ENCODE data around the gene AGBL5. TPM values are rescaled to one million over a fixed set of nuclear protein-coding genes. Genes with fewer than 3 reads are reported as not detected.
A peak's percentile ranks its signal among the peaks of the same experiment; 100 is the strongest.

Gene AGBL5, protein sequence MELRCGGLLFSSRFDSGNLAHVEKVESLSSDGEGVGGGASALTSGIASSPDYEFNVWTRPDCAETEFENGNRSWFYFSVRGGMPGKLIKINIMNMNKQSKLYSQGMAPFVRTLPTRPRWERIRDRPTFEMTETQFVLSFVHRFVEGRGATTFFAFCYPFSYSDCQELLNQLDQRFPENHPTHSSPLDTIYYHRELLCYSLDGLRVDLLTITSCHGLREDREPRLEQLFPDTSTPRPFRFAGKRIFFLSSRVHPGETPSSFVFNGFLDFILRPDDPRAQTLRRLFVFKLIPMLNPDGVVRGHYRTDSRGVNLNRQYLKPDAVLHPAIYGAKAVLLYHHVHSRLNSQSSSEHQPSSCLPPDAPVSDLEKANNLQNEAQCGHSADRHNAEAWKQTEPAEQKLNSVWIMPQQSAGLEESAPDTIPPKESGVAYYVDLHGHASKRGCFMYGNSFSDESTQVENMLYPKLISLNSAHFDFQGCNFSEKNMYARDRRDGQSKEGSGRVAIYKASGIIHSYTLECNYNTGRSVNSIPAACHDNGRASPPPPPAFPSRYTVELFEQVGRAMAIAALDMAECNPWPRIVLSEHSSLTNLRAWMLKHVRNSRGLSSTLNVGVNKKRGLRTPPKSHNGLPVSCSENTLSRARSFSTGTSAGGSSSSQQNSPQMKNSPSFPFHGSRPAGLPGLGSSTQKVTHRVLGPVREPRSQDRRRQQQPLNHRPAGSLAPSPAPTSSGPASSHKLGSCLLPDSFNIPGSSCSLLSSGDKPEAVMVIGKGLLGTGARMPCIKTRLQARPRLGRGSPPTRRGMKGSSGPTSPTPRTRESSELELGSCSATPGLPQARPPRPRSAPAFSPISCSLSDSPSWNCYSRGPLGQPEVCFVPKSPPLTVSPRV
- 60.1 TPM for polyA plus RNA-seq (2013, experiment 1 of 2)
- polyA plus RNA-seq (2013, experiment 2 of 2) = 55.2 TPM

DNA sequence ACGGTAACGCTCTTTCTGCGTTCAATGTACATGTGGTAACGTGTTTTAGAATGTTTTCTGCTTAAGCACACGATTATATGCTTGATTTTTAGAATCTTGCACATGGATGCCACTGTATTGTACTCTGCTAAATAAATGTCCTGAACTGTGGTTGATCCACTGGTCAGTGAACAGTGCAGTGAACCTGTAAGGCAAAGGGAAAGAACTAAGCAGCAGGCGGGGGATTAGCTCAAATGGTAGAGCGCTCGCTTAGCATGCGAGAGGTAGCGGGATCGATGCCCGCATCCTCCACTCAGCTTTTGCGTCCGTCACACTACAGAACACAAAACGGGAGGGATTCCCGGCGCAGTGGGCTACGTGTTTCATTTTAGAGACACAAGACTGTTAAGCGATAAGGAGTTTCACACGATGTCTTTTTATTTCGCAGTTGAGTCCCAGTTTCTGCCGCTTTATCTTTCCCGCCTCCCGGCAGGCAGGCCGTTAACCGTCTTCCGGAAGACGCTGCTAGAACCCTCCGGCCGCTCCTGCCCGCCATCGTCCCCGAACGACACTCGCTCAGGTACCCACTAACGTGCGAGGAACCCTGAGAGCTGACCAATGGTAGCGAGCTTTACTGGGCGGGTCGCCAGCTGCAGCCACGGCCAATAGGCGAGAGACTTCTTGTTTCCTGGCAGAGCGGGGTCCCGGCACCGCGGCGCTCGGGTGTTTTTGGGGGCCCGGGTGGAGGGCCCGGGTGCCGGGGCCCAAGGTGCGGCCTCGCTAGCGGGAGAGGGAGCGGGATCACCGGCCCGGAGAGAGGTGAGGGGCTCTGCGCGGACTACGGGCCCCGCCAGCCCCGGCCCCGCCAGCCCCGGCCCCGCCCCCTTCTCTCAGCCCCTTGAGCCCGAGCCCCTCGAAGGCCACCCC, at the start of gene AGBL5:
AGBL5 (plus strand) TSS at position 673 of the 906 bp plus-strand sequence. CDS start 1,291 bp downstream, outside the sequence.
- peak within 1 kb of the TSS; percentile 88 for H3K27ac ChIP-seq (ENCODE audit: low read depth, low read length, severe bottlenecking)
- peak within 1 kb of the TSS; percentile 87 for H3K4me3 ChIP-seq (ENCODE audit: extremely low read depth, insufficient read depth, low read length, poor library complexity, severe bottlenecking)
- no peaks in the 10 kb centered on the region for H3K9me3 ChIP-seq (ENCODE audit: control insufficient read depth, low read length)
- WGBS, 2 experiments (ENCODE audit: insufficient coverage in 2 of 2) = 0% methylated on average over 52 to 55 of the region's 67 CpGs
- H3K4me1 ChIP-seq (ENCODE audit: control insufficient read depth, insufficient read depth, low read length, poor library complexity, severe bottlenecking) = peaks cover 16% of the 10 kb centered on the region
- H3K36me3 ChIP-seq (ENCODE audit: control insufficient read depth, insufficient read depth, low read length) = peaks cover 31% of the 10 kb centered on the region

DNA sequence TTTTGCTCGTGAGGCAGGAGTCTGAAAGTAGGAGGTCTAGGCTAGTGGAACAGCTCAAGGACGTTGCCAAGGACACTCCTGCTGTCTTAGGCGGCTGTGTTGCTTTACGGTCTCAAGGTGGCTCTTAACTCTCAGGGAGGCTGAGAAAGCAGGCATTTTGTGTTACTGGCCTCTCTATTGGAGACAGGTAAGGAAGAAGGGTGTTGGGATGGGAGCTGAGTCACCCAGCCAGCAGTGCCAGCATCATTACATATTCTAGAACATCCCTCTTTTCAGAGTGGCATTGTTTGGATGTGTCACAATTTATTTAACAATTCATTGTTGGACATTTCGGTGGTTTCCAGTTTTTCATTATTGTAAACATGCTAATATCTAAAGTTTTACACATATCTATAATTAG, 49.5 kb upstream of the AGBL5 start:
- Histone ChIP-seq H3K4me3 (ENCODE audit: extremely low read depth, insufficient read depth, low read length, poor library complexity, severe bottlenecking) (no peak overlapping the region), H3K9me3 (ENCODE audit: control insufficient read depth, low read length) (no peaks in the 10 kb centered on the region), H3K36me3 (ENCODE audit: control insufficient read depth, insufficient read depth, low read length) (no peaks in the 10 kb centered on the region), H3K27ac (ENCODE audit: low read depth, low read length, severe bottlenecking) (no peak overlapping the region), H3K4me1 (ENCODE audit: control insufficient read depth, insufficient read depth, low read length, poor library complexity, severe bottlenecking) (peaks cover 11% of the 10 kb centered on the region)
- 52 to 86% methylated on average over 3 to 4 of the region's 5 CpGs for WGBS, 2 experiments (ENCODE audit: insufficient coverage in 2 of 2)

DNA sequence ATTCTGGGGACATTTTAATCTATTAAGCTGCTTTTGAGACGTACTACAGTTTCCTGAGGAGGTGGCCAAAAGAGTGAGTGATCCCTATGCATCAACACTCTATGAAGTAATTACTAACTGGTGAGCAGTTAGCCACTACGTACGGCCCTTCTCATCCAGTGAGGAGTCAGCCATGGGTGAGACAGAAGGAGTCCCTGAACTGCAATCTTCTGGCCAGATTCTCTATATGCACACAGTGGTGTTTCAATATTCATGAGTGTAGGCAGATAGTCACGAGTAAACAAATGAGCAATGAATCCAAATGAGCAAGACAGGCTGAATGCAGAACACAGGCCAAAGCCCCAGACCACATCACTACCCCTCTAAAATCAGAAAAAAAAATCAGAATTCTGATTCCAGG, 48.5 kb upstream of the AGBL5 start:
- WGBS, 2 experiments (ENCODE audit: insufficient coverage in 2 of 2) = 90 to 100% methylated on average over 1 to 3 of the region's 4 CpGs
- no peak overlapping the region for H3K27ac ChIP-seq (ENCODE audit: low read depth, low read length, severe bottlenecking)
- H3K36me3 ChIP-seq (ENCODE audit: control insufficient read depth, insufficient read depth, low read length) = no peaks in the 10 kb centered on the region

DNA sequence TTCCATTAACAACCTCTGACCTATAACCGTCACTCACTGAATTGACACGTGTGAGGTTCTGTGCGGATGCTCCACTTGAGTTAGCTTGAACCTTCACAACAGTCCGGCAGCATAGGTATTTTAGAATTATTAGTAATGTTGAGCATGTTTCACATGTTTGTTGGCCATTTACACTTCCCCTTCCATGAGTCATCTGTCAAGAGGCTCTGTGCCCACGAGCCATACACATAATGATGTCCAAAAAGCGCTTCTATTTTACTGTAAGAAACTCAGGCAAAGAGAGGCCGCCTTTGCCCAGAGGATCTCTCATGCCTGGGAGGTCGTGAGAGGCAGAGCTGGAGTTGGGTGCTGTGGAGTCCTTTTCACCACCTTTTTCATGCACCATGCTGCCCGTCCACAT, 47.6 kb upstream of the AGBL5 start:
- no peaks in the 10 kb centered on the region for H3K36me3 ChIP-seq (ENCODE audit: control insufficient read depth, insufficient read depth, low read length)
- no peak overlapping the region for H3K27ac ChIP-seq (ENCODE audit: low read depth, low read length, severe bottlenecking)
- no peak overlapping the region for H3K4me3 ChIP-seq (ENCODE audit: extremely low read depth, insufficient read depth, low read length, poor library complexity, severe bottlenecking)
- 84 to 90% methylated on average over 4 to 6 of the region's 9 CpGs for WGBS, 2 experiments (ENCODE audit: insufficient coverage in 2 of 2)
- H3K4me1 ChIP-seq (ENCODE audit: control insufficient read depth, insufficient read depth, low read length, poor library complexity, severe bottlenecking) = peaks cover 23% of the 10 kb centered on the region
- H3K9me3 ChIP-seq (ENCODE audit: control insufficient read depth, low read length) = peaks cover 3% of the 10 kb centered on the region

More for the DNA sequence above, 48.5 kb upstream of the AGBL5 start:
- H3K4me1 ChIP-seq (ENCODE audit: control insufficient read depth, insufficient read depth, low read length, poor library complexity, severe bottlenecking) = peaks cover 19% of the 10 kb centered on the region
- H3K4me3 ChIP-seq (ENCODE audit: extremely low read depth, insufficient read depth, low read length, poor library complexity, severe bottlenecking) = no peak overlapping the region
- H3K9me3 ChIP-seq (ENCODE audit: control insufficient read depth, low read length) = no peaks in the 10 kb centered on the region

DNA sequence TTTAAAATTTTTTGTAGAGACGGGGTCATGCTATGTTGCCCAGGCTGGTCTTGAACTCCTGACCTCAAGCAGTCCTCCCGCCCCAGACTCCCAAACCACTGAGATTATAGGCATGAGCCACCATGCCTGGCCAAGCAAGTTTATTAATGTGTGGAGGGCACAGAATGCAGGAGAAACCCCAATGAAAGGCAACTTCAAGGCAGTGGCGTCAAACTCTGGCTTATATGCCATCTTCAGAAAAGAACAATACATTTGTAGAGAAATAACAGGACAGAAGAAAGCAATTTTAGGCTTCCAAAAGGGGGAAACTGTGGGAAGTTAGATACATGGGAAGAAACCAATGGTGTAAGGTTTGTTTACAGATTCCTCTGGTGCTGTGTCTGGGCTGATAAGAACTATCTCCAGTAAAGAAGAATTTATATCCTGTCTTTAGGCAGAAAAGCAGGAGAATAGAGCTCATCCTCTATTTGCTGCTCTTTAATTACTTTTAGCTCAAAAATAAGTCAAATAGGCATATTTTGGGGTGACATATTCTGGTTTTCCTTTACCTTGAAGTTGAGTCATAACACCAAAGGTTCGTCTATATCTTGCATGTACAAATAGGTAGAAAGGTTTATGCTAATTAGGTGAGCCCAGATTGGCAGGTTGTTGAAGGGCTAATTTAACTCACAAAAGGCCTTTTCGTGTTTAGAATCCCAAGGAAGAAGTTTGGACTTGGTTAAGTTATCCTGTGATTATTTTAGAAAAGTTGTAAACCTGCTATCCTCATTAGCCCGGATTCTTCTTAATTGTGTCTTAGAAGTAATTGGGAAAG, 44.7 kb upstream of the AGBL5 start:
- no peak overlapping the region for H3K4me3 ChIP-seq (ENCODE audit: extremely low read depth, insufficient read depth, low read length, poor library complexity, severe bottlenecking)
- peaks cover 33% of the 10 kb centered on the region for H3K4me1 ChIP-seq (ENCODE audit: control insufficient read depth, insufficient read depth, low read length, poor library complexity, severe bottlenecking)
- WGBS, 2 experiments (ENCODE audit: insufficient coverage in 2 of 2) = 75 to 82% methylated on average over 3 to 5 of the region's 6 CpGs
- peaks cover 3% of the 10 kb centered on the region for H3K9me3 ChIP-seq (ENCODE audit: control insufficient read depth, low read length)
- peak overlapping the region; percentile 76 for H3K27ac ChIP-seq (ENCODE audit: low read depth, low read length, severe bottlenecking)
- no peaks in the 10 kb centered on the region for H3K36me3 ChIP-seq (ENCODE audit: control insufficient read depth, insufficient read depth, low read length)

DNA sequence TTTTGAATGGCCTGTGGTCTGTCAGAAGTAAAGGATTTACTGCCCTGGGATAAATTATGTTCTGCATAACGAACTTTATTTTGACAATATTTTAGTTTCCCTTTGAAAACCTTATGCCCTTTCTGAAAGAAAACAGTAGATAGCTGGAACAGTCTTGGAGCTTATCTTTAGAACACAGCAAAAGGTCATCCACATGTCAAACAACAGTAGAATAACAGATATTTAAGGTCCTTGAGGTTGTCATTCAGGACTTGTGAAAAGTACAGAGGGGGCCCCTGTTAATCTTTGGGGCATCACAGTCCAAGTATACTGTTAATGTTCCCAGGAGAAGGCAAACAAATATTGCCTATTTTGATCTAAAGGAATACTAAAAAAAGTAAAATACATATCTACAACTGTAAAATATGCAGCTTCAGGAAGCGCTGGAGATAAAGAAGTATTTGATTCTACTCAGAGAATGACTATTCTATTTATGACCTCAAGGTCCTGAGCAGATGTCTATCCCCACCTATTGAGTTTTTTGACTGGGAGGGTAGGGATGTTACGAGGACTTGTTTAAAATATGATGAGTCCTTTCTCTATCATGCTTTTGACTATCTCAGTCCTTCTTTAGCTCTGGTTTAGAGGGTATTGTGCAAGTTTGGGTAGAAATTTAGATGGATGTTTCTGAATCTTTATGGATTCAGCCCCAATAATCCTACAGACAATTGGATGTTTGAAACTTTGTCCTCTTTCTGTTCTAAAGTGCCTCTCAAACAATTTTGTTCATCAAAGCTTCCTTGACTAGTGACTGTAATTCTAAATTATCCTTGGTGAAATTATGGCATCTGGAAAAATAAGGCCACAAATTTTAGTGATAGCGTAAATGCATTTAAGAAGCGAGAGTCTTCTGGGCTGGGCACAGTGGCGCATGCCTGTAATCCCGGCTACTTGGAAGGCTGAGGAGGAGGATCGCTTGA, 43.8 kb upstream of the AGBL5 start:
- H3K27ac ChIP-seq (ENCODE audit: low read depth, low read length, severe bottlenecking) = peak overlapping the region; percentile 76
- H3K4me3 ChIP-seq (ENCODE audit: extremely low read depth, insufficient read depth, low read length, poor library complexity, severe bottlenecking) = no peak overlapping the region
- peaks cover 33% of the 10 kb centered on the region for H3K4me1 ChIP-seq (ENCODE audit: control insufficient read depth, insufficient read depth, low read length, poor library complexity, severe bottlenecking)
- H3K9me3 ChIP-seq (ENCODE audit: control insufficient read depth, low read length) = peaks cover 3% of the 10 kb centered on the region
- no peaks in the 10 kb centered on the region for H3K36me3 ChIP-seq (ENCODE audit: control insufficient read depth, insufficient read depth, low read length)
- 60 to 67% methylated on average over 2 to 3 of the region's 8 CpGs for WGBS, 2 experiments (ENCODE audit: insufficient coverage in 2 of 2)

DNA sequence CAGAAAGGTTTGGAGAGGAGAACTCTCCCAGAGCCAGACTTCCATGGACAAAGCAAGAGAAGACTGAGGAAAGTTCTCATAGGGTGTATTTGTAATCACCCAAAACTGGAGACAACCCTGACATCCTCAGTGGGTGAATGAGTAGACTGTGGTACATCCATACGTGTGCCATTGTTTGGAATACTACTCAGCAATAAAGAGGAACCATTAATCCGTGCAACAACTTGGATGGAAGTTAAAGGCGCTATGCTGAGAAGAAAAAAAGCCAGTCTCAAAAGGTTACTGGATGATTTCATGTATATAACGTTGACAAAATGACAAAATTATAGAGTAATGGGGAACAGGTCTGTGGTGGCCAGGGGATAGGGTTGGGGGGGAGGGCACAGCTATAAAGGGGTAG, 42.8 kb upstream of the AGBL5 start:
- Histone ChIP-seq H3K4me3 (ENCODE audit: extremely low read depth, insufficient read depth, low read length, poor library complexity, severe bottlenecking) (no peak overlapping the region), H3K9me3 (ENCODE audit: control insufficient read depth, low read length) (peaks cover 3% of the 10 kb centered on the region), H3K36me3 (ENCODE audit: control insufficient read depth, insufficient read depth, low read length) (no peaks in the 10 kb centered on the region), H3K4me1 (ENCODE audit: control insufficient read depth, insufficient read depth, low read length, poor library complexity, severe bottlenecking) (peaks cover 31% of the 10 kb centered on the region), H3K27ac (ENCODE audit: low read depth, low read length, severe bottlenecking) (no peak overlapping the region)
- WGBS, 2 experiments (ENCODE audit: insufficient coverage in 2 of 2) = 96 to 97% methylated on average over 4 of the region's 4 CpGs

DNA sequence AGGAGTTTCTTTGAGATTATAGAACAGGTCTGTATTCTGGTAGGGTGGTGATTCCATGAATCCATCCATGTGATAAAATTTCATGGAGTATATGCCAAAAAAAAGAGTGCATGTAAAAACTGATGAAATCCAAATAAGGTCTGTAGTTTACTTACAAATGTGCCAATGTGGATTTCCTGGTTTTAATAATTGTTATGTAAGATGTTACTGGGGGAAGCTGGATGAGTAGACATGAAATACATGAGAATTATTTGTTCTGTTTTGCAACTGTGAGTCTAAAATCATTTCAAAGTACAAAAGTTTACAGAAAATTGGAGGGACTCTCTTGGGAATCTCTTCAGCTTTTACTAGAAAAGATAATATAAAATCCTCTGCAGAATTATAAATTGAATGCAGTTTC, 42.4 kb upstream of the AGBL5 start:
- Histone ChIP-seq H3K4me3 (ENCODE audit: extremely low read depth, insufficient read depth, low read length, poor library complexity, severe bottlenecking) (no peak overlapping the region), H3K4me1 (ENCODE audit: control insufficient read depth, insufficient read depth, low read length, poor library complexity, severe bottlenecking) (peaks cover 27% of the 10 kb centered on the region), H3K9me3 (ENCODE audit: control insufficient read depth, low read length) (peaks cover 3% of the 10 kb centered on the region), H3K27ac (ENCODE audit: low read depth, low read length, severe bottlenecking) (no peak overlapping the region), H3K36me3 (ENCODE audit: control insufficient read depth, insufficient read depth, low read length) (peaks cover 4% of the 10 kb centered on the region)

DNA sequence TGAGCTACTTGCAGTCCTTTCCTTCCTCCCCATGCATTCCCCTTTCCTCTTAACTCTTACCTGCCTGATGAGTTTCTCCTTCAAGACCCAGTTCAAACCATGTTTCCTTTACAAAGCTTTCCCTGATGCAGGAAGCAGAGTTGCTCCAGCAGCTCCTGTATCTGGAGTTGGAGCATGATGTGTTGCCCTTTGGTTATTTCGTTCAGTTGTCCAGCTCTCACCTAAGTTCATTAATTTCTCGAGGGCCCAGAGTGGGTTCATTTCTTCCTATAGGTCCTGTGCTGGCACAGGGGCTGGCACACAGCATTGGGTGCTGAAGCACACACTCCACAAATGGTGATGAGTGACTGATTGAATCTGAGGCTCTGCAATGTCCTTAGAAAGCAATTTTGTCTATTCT, 41.8 kb upstream of the AGBL5 start:
- peaks cover 3% of the 10 kb centered on the region for H3K9me3 ChIP-seq (ENCODE audit: control insufficient read depth, low read length)
- no peak overlapping the region for H3K27ac ChIP-seq (ENCODE audit: low read depth, low read length, severe bottlenecking)
- WGBS, 2 experiments (ENCODE audit: insufficient coverage in 2 of 2) = 90% methylated on average over 2 of the region's 2 CpGs
- peaks cover 10% of the 10 kb centered on the region for H3K36me3 ChIP-seq (ENCODE audit: control insufficient read depth, insufficient read depth, low read length)
- H3K4me1 ChIP-seq (ENCODE audit: control insufficient read depth, insufficient read depth, low read length, poor library complexity, severe bottlenecking) = peaks cover 24% of the 10 kb centered on the region
- no peak overlapping the region for H3K4me3 ChIP-seq (ENCODE audit: extremely low read depth, insufficient read depth, low read length, poor library complexity, severe bottlenecking)

All from mesodermal cell (in vitro differentiated cells).